ENCODE results near the gene FAM181B.

- no peak for TF ChIP-seq CTCF (IDR thresholded peaks at IDR 0.05)
- TF ChIP-seq EZH2 (IDR thresholded peaks at IDR 0.05) = no peak
Measured at GRCh38 chr11:82778776-82779175, 45.1 kb upstream of the FAM181B start.

Measured in neural progenitor cell (in vitro differentiated cells).